Putamen (tissue), 1 donor: ENCODE measurements around the gene MOGAT1.
"Not testable (repeated sequence)": the region's sequence is repeated elsewhere in the genome, so short reads cannot be mapped to it uniquely, and the experiment has no call there.

Source experiments
- DNase-seq: peaks from one replicate; pipeline ENCODE4 v3.0.0-alpha.2; 2016; ENCODE audit warnings: low spot score

MOGAT1 gene

DNA sequence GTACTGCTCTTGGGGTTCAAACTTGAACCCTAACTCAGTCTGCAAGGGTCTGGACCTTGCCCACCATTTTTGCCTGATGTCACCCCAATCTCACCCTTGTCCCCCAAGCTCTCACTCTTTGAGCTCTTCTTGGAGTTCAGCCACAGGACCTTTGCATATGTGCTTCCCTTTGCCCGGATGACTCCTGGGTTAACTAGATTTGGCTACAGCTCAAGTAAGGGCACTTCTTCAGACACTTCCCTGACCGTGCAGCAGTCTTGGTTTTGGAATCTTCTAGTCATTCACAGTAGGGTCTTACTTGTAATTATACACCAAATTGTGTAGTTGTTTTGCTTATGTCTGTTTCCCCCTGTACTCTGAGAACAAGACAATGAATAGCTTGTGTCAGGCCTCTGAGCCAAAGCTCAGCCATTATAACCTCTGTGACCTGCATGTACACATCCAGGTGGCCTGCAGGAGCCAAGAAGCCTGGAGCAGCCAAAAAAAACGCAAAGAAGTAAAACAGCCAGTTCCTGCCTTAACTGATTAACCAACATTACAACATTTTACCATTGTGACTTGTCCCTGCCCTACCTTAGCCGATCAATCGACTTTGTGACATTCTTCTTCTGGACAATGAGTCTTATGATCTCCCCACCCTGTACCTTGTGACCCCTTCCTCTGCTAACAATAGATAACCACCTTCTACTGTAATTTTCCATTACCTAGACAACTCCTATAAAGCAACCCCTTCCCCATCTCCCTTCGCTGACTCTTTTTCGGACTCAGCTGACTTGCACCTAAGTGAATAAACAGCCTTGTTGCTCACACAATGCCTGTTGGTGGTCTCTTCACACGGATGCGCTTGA, 1.0 kb upstream of the MOGAT1 start:
- DNase-seq: no peak

DNA sequence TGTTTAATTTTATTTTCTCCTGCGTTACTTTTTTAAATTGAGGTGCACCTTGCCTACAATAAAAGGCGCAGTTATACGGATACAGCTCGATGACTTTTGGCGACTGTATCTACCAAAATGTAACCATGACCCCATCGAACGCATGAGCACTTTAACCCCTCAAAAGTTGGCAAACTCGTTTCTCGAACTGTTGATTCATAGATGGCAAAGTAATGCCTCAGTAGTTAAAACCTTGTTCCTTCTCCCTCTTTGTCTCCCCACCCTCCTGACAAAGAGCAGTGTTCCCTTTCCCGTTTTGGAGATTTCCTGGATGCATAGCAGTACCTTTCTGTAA, 577 bp downstream of the MOGAT1 start:
- DNase-seq: no peak

DNA sequence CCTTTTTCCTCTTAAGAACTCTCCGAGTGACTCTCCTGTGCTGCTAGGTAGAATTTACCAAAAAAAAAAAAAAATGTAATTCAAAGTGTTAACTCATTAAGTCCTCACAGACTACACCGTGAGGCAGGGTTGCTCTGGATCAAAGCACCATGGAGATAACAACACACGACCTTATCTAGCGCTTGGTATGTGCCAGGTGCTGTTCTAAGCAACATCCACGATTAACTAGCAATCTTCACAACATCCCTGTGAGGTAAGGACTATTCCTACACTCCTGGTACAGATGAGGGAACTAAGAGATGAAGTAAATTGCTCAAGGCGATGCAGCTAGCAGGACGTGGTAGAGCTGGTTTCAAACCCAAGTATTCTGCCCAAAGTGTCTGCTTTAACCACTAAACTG, 1.8 kb downstream of the MOGAT1 start:
- no peak for DNase-seq

DNA sequence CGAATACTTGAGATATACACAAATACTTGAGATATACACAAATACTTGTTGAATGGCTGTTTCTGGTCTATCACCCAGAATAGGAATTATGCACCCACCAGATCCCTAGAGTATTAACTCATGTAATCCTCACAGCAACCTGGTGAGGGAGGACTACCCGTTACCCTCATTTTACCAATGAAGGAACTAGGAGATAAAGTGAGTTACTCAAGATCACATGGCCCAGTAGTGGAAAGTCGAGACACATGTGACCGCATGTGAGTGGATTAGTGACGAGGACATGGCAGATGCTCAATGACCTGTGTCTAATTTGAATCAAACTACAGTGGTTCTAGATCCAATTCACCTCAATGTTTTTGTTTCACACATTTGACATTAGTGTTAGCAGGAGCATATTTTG, 2.4 kb downstream of the MOGAT1 start:
- DNase-seq: no peak

DNA sequence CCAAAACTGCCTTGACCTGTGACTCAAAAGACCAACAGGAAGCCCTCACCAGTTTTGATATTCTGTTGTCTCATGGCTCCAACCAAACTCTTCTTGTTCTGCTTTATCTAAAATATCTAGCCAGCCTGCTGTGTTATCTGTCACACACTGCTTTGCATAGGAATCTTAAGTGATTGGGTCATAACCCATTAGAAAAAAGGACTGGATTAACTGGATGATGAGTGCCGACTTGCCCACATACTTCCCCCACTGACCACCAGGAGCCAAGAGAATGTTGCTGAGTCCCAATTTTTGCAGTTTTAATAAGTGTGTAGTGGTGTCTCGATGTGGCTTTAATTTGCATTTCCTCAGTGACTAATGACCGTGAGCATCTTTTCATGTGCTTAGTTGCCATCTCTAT, 6.5 kb downstream of the MOGAT1 start:
- no peak for DNase-seq

DNA sequence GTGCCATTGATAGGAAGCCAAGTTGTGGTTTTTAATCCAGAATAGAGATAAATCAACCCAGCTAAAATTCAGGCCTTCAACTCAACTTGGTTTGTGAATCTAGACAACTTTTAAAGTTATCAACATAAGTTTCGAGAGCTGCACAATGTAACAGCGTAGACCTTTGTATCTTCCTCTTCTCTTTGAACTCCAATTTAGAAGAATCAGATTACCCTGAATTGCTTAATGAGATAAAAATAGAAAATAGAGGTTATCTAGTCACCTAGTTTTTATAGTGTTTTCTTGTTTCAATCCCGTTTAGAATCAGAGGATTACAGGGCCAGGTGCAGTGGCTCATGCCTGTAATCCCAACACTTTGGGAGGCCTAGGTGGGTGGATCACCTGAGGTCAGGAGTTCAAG, 12.3 kb downstream of the MOGAT1 start:
- no peak for DNase-seq

DNA sequence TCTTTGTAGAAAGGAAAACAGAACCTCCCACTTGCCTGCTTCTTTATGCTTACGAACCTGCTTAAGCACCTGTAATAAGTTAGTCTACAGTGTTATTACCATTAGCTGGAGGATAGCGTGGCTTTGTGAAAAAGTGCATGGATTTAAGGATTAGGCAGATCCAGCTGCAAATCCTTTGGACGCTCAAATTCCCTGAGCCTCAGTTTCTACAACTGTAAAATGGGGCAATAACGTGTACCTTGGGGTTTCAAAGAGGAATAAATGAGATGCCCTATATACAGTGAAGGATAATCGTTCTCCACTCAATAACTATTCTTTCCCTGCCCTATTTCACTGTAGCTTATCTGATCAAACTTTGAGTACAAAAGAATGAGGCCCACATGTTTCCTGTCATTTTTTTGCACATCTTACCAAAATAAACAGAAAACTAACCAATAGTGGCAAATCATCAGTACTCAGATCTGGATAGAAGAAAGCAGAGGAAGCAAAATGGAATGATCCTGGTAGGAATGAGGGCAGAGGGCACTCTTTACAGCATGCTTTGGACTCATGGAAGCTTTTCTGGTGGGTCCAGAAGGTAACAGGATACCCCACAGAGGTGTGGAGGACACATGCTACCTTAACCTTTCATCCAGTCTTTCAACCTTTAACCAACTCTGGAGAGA, 14.8 kb downstream of the MOGAT1 start:
- DNase-seq: no peak

DNA sequence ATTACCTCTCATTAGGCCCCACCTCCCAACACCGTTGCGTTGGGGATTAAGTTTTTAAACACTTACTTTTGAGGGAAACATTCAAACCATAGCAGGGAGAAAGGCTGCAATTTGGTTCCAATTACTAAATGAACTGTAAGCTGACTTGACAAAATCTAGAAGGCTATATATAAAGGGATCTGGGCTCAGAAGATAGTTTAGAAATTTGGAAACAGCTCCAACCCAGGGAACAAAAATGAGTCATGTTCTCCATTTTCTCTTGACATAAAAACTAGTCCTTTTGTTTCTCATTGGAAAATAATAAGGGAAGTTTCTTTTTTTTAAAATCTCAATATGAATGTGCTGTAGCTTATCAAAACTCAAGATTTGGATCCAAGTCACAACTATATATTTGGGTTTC, 17.5 kb downstream of the MOGAT1 start:
- DNase-seq: no peak

DNA sequence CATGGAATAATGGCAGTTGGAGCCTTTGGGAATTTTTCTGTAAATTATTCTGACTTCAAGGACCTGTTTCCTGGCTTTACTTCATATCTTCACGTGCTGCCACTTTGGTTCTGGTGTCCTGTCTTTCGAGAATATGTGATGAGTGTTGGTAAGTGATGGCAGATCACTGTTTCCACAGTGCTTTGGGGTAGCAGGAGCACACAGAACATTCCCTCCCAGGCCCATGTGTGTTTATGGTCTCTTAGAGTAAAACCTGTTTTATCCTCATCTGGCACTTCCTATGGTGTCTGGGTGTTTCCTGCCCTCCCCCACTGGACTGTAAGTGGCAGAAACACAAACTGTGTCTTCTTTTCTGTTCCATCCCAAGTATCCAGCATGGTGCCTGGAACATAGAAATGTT, 17.9 kb downstream of the MOGAT1 start:
- no peak for DNase-seq

DNA sequence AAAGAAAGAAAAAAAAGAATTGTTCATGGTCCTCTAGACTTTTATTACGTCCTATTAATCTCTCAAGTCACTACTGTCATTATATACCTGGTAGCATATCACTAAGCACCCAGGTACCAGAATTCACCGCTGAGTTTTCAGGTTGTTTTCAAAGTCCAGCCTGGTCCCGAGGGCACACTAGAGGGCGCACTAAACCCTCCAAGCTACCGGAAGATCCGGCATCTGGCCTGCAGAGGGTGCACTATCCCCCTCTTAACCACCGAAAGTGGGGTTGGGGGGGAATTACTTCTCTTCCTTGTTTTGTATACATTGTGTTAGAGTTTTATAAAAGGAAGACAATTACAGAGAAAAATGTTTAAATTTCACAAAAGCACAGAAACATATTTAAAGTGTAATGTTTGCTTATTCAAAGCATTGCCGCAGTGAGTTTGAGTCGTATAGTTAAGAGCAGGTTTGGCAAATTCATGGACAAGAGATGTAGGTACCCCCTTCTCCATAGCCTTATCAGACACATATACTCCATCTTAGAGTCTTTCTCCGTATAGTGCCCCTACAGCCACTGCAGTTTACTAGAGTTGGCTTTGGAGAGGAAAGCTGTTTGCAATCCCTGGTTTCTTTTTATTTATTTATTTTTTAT, 19.2 kb downstream of the MOGAT1 start:
- peak; percentile 57 for DNase-seq

DNA sequence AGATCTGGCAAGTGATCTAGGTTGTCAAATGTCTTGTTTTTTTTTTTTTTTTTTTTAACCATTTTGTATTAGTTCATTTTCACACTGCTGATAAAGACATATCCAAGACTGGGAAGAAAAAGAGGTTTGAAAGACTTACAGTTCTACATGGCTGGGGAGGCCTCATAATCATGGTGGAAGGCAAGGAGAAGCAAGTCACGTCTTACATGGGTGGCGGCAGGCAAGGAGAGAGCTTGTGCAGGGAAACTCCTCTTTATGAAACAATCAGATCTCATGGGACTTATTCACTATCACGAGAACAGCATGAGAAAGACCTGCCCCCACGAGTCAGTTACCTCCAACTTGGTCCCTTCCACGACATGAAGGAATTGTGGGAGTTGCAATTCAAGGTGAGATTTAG, 22.0 kb downstream of the MOGAT1 start:
- not testable (repeated sequence) for DNase-seq

DNA sequence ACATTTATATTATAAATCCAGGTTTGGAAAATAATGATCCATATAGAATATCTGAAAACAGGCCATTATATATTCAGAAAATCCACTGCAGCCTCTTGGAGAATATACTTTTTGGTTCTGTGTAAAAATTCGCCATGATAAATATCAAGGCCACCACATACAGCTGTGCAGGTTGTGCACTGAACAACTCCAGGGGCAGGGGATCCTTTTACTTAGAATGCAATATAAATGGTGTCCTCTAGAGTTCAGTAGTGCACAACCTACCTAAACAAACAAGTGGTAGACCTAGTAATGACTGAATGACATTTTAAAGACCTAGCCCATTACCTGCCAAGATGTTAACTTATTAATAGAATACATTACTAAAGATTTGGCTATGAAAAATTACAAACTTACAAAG, 22.4 kb downstream of the MOGAT1 start:
- no peak for DNase-seq

DNA sequence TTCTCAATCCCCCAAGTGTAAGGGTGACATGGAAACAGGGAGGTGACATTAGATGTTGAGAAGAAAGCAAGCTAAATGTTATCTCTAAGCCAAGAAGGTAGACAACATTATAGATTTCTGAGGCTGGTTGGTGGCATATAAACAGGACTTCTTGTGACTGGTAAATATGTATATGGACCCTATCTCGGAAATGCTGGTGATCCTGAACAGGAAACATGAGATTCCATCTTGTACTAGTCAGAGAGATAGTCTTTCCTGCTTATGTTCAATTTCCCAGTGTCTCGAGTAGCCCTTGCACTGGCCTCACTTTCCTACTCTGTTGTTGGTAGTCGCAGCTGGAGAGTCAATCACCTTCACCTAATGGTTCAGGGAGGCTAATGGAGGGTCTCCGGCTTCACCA, 26.8 kb downstream of the MOGAT1 start:
- DNase-seq: no peak

DNA sequence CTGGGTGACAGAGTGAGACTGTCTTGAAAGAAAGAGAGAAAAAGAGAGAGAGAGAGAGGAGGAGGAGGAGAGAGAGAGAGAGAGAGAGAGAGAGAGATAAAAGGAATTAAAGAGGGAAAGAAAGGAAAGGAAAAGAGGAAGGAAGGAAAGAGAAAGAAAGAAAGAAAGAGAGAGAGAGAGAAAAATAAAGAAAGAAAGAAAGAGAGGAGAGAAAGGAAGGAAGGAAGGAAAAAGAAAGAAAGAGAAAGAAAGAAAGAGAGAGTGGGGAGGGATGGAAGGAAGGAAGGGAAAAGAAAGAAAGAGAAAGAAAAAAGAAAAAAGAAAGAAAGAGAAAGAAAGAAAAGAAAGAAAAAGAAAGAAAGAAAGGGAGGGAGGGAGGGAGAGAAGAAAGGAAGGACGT, 29.8 kb downstream of the MOGAT1 start:
- DNase-seq: no peak

DNA sequence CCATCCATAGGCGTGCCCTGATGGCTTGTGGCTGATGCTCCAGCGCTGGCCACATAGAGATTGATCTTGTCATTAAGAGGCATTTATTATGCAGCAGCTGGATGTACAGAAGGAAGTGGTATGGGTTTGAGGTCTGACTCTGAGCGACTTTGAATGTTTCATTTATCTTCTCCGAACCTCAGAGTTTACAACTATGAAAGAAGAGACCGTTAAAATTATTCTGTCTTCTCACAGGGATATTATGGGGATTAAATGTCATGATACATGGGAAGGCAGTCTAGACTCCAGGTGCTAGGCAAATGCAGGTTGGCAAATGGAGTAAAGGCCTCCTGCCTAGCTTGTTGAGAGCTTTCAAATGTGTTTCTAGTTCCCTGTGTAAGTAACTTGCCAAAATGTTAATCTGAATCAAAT, 30.3 kb downstream of the MOGAT1 start:
- DNase-seq: no peak

DNA sequence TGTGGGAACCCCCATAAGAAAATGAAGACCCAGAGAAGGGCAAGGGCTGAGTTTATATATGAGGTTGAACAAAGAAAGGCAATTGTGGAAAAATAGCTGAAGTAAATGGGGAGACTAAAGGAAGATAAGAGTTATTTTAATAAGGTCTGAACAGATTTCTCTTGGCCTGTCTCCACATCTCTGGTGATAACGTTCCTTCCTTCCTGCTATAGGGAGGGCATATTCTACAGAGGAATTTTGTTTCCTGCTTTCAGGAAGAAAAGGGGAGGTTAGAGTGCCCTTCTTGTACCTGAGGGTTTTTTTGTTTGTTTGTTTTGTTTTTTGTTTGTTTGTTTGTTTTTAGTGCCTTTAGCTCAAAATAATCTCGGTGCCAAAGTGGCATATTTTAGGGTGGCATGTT, 31.6 kb downstream of the MOGAT1 start:
- DNase-seq: no peak

DNA sequence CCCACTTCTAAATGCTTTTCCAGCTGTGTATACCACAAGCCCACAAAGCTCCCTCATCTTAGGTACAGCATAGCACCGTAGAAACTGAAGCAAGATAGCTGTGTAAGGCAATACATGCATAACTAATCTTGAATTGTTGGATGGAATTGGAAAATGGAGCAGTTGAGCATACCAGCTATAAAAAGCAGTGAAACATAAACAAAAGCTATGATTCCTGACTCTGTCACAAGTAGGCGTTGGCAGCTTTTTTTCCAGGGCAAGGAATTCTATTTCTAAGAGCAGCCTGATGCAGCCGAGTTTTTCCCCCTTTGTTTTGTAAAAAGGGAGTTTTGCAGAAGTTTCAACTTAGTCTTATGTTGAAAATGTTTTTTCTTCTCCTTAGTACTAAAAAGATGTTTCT, 32.4 kb downstream of the MOGAT1 start:
- DNase-seq: no peak

DNA sequence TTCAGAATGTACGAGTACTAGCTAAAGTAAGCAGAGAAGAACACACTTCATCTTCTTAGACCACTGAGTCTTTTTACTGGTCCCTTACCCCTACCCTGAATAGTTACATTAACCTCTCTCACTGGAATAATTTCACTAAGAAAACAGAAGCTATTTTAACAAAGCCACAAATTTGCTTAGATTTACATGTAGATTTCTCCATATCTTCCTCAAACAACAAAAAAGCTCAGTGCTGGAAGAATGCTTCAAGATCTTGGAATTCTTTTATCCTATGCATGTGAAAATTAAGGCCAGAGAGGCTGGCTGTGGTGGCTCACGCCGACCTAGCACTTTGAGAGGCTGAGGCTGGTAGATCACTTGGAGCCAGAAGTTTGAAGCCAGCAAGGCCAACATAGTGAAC, 35.2 kb downstream of the MOGAT1 start:
- DNase-seq: no peak

DNA sequence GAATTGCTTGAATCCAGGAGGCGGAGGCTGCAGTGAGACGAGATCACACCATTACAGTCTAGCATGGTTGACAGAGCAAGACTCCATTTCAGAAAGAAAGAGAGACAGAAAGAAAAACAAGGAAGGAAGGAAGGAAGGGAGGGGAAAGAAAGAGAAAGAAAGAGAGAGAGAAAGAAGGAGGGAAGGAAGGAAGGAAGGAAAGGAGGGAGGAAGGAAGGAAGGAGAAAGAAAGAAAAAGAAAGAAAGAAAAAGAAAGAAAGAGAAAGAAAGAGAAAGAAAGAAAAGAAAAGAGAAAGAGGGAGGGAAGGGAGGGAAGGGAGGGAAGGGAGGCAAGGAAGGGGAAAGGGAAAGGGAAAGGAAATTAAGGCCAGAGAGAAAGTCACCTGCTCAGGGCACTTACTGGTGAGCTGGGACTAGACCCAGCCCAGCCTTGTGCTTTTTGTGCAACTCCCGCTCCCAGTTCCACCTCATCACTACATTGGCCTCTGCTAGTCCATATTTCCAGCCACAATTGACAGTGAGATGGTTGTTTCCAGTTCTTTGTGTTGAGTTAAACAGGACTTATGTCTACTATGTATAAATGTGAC, 35.7 kb downstream of the MOGAT1 start:
- DNase-seq: no peak

DNA sequence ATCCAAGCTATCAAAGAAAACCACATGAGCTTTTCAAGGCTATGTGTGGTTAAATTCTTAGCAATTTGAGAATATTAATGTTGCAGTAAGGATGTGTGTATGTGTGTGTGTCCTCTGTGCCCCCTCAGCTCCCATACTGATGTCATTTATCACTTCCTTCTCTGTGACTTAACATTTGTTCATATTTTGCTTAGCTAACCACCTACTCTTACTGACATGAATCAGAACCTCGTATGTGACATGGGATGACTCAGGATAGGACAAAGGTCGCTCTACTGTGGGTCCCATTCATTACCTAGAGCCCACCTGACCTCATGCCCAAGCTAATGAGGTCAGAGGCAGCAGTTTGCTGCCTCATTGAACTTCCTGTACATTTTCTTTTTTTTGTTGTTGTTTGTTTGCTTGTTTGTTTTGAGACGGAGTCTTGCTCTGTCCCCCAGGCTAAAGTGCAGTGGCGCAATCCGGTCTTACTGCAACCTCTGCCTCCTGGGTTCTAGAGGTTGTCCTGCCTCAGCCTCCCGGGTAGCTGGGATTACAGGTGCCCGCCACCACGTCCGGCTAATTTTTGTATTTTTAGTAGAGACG, 36.3 kb downstream of the MOGAT1 start:
- no peak for DNase-seq

DNA sequence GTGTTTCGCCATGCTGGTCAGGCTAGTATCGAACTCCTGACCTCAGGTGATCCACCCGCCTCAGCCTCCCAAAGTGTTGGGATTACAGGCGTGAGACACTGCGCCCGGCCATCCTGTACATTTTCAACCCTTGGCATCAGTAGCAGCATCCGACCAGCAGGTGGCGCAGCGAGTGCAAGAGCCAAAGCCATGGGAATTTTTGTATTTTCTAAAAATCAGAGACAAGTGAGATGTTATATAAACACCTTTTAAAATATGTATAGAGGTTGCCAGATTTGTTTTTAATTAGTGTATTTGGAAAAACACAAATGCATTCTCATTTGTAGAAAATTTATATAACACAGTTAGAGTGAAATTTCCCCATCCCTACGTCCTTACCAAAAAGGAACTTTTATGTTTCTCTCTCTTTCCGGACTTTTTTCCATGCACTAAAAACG, 36.8 kb downstream of the MOGAT1 start:
- peak; percentile 76 for DNase-seq

DNA sequence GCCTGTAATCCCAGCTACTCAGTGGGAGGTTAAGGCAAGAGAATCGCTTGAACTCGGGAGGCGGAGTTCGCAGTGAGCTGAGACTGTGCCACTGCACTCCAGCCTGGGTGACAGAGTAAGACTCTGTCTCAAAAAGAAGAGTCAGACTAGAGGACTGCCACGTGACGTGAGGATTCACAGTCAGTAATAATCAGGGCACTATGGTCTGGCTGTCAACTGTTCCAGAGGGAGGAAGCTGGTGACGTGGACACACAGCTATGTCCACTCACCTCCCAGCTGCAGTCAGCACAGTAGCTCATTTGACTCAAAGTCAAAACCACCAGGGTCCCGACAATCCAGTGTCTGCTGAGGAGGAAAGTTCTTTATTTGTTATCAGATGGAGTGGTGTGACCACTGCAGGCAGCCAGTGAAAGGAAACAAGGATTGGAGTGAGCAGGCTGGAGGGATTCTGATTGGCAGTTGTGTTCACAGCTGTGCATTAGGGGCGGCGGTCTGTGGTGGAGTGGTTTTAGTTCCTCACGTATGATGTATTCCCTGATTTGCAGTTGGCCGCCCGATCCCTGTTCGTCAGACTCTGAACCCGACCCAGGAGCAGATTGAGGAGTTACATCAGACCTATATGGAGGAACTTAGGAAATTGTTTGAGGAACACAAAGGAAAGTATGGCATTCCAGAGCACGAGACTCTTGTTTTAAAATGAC, 37.9 kb downstream of the MOGAT1 start:
- DNase-seq: peak; percentile 79
